SK-N-SH treated with all-trans-retinoic acid at 6 μM for 48 hours (cell line): ENCODE data around the gene NOG.

Source experiments
- ATAC-seq: fragments of 200-7000 bp; cut with Tn5 transposase; 3 replicates; pipeline ENCODE4 v1.9.1; 2020; ENCODE audit warnings: mild to moderate bottlenecking, moderate library complexity
- ARNTL ChIP-seq: fragments of 450-650 bp; formaldehyde crosslinking; IDR thresholded peaks from 2 replicates; pipeline ENCODE4 v1.5.0; 2020; ENCODE audit warnings: low read depth, mild to moderate bottlenecking, moderate library complexity, borderline replicate concordance
- BACH2 ChIP-seq: fragments of 250-450 bp; sonication (Bioruptor Pico); IDR thresholded peaks from 2 replicates; pipeline ENCODE4 v1.9.0; 2021; ENCODE audit warnings: mild to moderate bottlenecking, borderline replicate concordance
- CSDC2 ChIP-seq: fragments of 250-450 bp; sonication (Bioruptor Pico); IDR thresholded peaks from 2 replicates; pipeline ENCODE4 v1.5.0; 2020; ENCODE audit warnings: mild to moderate bottlenecking, moderate library complexity
- ESRRG ChIP-seq: fragments of 250-450 bp; sonication (Bioruptor Pico); IDR thresholded peaks from 2 replicates; pipeline ENCODE4 v1.6.1; 2021; ENCODE audit warnings: mild to moderate bottlenecking
- GLIS3 ChIP-seq: fragments of 250-450 bp; sonication (Bioruptor Pico); IDR thresholded peaks from 2 replicates; pipeline ENCODE4 v1.5.0; 2020; ENCODE audit warnings: mild to moderate bottlenecking, moderate library complexity
- ISL1 ChIP-seq: fragments of 250-450 bp; sonication (Bioruptor Pico); IDR thresholded peaks from 2 replicates; pipeline ENCODE4 v2.1.2; 2022; ENCODE audit warnings: mild to moderate bottlenecking, moderate library complexity
- PPARA ChIP-seq: fragments of 250-450 bp; sonication (Bioruptor Pico); IDR thresholded peaks from 2 replicates; pipeline ENCODE4 v1.5.0; 2020; ENCODE audit warnings: mild to moderate bottlenecking, borderline replicate concordance
- RARB ChIP-seq: fragments of 250-450 bp; sonication (Bioruptor Pico); IDR thresholded peaks from 2 replicates; pipeline ENCODE4 v1.8.0; 2021; ENCODE audit warnings: mild to moderate bottlenecking, moderate library complexity
- SNAI2 ChIP-seq: fragments of 250-450 bp; sonication (Bioruptor Pico); IDR thresholded peaks from 2 replicates; pipeline ENCODE4 v1.5.0; 2020; ENCODE audit warnings: mild to moderate bottlenecking, moderate library complexity
- TCF4 ChIP-seq: fragments of 250-450 bp; sonication (Bioruptor Pico); IDR thresholded peaks from 2 replicates; pipeline ENCODE4 v1.8.0; 2021; ENCODE audit warnings: mild to moderate bottlenecking, moderate library complexity, borderline replicate concordance
- TOX ChIP-seq: fragments of 250-450 bp; sonication (Bioruptor Pico); IDR thresholded peaks from 2 replicates; pipeline ENCODE4 v1.8.0; 2021; ENCODE audit warnings: mild to moderate bottlenecking, moderate library complexity, borderline replicate concordance
- ZC3H10 ChIP-seq: fragments of 250-450 bp; sonication (Bioruptor Pico); IDR thresholded peaks from 2 replicates; pipeline ENCODE4 v1.5.1; 2021; ENCODE audit warnings: mild to moderate bottlenecking, moderate library complexity
- ZFP3 ChIP-seq: fragments of 250-450 bp; sonication (Bioruptor Pico); IDR thresholded peaks from 2 replicates; pipeline ENCODE4 v1.5.0; 2020; ENCODE audit warnings: mild to moderate bottlenecking, moderate library complexity
- ZFP30 ChIP-seq: fragments of 450-650 bp; formaldehyde crosslinking; IDR thresholded peaks from 2 replicates; pipeline ENCODE4 v1.5.0; 2022; ENCODE audit warnings: mild to moderate bottlenecking, moderate library complexity
- ZNF565 ChIP-seq: fragments of 450-650 bp; formaldehyde crosslinking; conservative IDR thresholded peaks from 2 replicates; pipeline ENCODE4 v1.5.0; 2020; ENCODE audit warnings: low read depth, mild to moderate bottlenecking, moderate library complexity
- ZNF70 ChIP-seq: fragments of 450-650 bp; formaldehyde crosslinking; IDR thresholded peaks from 2 replicates; pipeline ENCODE4 v1.5.0; 2020; ENCODE audit warnings: mild to moderate bottlenecking, moderate library complexity
- ZNF8 ChIP-seq: fragments of 450-650 bp; formaldehyde crosslinking; IDR thresholded peaks from 2 replicates; pipeline ENCODE4 v1.5.0; 2020; ENCODE audit warnings: mild to moderate bottlenecking, moderate library complexity
- TF ChIP-seq, protein P1 (sequence below): fragments of 250-450 bp; sonication (Bioruptor Pico); IDR thresholded peaks from 2 replicates; pipeline ENCODE4 v1.8.0; 2020; ENCODE audit warnings: mild to moderate bottlenecking, moderate library complexity, borderline replicate concordance
- TF ChIP-seq, protein P2 (sequence below): fragments of 250-450 bp; sonication (Bioruptor Pico); IDR thresholded peaks from 2 replicates; pipeline ENCODE4 v1.5.1; 2020; ENCODE audit warnings: low read depth, mild to moderate bottlenecking, moderate library complexity
- TF ChIP-seq, protein P3 (sequence below): fragments of 250-450 bp; sonication (Bioruptor Pico); IDR thresholded peaks from 2 replicates; pipeline ENCODE4 v1.8.0; 2021; ENCODE audit warnings: low read depth, mild to moderate bottlenecking, moderate library complexity, borderline replicate concordance
- TF ChIP-seq, protein P4 (sequence below): fragments of 250-450 bp; sonication (Bioruptor Pico); IDR thresholded peaks from 2 replicates; pipeline ENCODE4 v1.5.1; 2021; ENCODE audit warnings: mild to moderate bottlenecking, moderate library complexity
- TF ChIP-seq, protein P5 (sequence below): fragments of 250-450 bp; sonication (Bioruptor Pico); IDR thresholded peaks from 2 replicates; pipeline ENCODE4 v1.5.0; 2020; ENCODE audit warnings: mild to moderate bottlenecking, moderate library complexity

The NOG gene

DNA sequence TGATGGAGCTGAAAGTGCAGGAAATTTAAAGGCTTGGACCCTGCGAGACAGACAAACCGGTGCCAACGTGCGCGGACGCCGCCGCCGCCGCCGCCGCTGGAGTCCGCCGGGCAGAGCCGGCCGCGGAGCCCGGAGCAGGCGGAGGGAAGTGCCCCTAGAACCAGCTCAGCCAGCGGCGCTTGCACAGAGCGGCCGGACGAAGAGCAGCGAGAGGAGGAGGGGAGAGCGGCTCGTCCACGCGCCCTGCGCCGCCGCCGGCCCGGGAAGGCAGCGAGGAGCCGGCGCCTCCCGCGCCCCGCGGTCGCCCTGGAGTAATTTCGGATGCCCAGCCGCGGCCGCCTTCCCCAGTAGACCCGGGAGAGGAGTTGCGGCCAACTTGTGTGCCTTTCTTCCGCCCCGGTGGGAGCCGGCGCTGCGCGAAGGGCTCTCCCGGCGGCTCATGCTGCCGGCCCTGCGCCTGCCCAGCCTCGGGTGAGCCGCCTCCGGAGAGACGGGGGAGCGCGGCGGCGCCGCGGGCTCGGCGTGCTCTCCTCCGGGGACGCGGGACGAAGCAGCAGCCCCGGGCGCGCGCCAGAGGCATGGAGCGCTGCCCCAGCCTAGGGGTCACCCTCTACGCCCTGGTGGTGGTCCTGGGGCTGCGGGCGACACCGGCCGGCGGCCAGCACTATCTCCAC, at the start of gene NOG:
Gene NOG (plus strand): TSS at position 54 of the 674 bp plus-strand sequence. CDS start 525 bp downstream, at position 579.
- ATAC-seq, result peak; percentile 76
- TF ChIP-seq SNAI2 (no peak), ZNF565 (CRISPR knock-in tag) (no peak), ZFP30 (CRISPR knock-in tag) (no peak), ZFP3 (CRISPR knock-in tag) (no peak), BACH2 (CRISPR knock-in tag) (no peak), ESRRG (CRISPR knock-in tag) (no peak), RARB (no peak), ZC3H10 (CRISPR knock-in tag) (no peak), TCF4 (CRISPR knock-in tag) (no peak), GLIS3 (CRISPR knock-in tag) (no peak), PPARA (CRISPR knock-in tag) (no peak), TOX (CRISPR knock-in tag) (no peak)
- TF ChIP-seq, protein P1, sequence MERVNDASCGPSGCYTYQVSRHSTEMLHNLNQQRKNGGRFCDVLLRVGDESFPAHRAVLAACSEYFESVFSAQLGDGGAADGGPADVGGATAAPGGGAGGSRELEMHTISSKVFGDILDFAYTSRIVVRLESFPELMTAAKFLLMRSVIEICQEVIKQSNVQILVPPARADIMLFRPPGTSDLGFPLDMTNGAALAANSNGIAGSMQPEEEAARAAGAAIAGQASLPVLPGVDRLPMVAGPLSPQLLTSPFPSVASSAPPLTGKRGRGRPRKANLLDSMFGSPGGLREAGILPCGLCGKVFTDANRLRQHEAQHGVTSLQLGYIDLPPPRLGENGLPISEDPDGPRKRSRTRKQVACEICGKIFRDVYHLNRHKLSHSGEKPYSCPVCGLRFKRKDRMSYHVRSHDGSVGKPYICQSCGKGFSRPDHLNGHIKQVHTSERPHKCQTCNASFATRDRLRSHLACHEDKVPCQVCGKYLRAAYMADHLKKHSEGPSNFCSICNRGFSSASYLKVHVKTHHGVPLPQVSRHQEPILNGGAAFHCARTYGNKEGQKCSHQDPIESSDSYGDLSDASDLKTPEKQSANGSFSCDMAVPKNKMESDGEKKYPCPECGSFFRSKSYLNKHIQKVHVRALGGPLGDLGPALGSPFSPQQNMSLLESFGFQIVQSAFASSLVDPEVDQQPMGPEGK, result no peak
- TF ChIP-seq, protein P2, sequence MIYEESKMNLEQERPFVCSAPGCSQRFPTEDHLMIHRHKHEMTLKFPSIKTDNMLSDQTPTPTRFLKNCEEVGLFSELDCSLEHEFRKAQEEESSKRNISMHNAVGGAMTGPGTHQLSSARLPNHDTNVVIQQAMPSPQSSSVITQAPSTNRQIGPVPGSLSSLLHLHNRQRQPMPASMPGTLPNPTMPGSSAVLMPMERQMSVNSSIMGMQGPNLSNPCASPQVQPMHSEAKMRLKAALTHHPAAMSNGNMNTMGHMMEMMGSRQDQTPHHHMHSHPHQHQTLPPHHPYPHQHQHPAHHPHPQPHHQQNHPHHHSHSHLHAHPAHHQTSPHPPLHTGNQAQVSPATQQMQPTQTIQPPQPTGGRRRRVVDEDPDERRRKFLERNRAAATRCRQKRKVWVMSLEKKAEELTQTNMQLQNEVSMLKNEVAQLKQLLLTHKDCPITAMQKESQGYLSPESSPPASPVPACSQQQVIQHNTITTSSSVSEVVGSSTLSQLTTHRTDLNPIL, result no peak
- TF ChIP-seq, protein P3, sequence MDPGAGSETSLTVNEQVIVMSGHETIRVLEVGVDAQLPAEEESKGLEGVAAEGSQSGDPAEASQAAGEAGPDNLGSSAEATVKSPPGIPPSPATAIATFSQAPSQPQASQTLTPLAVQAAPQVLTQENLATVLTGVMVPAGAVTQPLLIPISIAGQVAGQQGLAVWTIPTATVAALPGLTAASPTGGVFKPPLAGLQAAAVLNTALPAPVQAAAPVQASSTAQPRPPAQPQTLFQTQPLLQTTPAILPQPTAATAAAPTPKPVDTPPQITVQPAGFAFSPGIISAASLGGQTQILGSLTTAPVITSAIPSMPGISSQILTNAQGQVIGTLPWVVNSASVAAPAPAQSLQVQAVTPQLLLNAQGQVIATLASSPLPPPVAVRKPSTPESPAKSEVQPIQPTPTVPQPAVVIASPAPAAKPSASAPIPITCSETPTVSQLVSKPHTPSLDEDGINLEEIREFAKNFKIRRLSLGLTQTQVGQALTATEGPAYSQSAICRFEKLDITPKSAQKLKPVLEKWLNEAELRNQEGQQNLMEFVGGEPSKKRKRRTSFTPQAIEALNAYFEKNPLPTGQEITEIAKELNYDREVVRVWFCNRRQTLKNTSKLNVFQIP (CRISPR knock-in tag), result no peak

DNA sequence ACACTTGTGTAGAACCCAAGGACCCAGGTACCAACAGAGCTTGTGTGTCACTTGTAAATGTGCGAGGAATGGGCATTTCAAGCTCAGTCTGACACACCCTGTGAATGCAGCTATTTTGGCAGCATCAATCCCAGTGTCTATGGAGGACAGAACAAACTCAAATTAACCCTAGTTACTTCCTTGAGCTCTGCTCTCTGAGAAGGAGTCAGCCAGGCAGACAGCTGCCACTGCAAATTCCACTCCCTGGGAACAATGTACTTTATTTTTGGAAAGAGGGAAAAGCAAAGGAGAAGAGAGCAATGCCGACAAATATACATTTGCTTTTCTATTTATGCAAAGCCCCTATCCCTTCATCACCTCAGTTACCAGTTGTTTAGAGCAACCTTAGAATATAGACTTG, 48.4 kb upstream of the NOG start:
- TF ChIP-seq, protein P4, sequence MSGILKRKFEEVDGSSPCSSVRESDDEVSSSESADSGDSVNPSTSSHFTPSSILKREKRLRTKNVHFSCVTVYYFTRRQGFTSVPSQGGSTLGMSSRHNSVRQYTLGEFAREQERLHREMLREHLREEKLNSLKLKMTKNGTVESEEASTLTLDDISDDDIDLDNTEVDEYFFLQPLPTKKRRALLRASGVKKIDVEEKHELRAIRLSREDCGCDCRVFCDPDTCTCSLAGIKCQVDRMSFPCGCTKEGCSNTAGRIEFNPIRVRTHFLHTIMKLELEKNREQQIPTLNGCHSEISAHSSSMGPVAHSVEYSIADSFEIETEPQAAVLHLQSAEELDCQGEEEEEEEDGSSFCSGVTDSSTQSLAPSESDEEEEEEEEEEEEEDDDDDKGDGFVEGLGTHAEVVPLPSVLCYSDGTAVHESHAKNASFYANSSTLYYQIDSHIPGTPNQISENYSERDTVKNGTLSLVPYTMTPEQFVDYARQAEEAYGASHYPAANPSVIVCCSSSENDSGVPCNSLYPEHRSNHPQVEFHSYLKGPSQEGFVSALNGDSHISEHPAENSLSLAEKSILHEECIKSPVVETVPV, result no peak
- no peak for TF ChIP-seq ZFP30 (CRISPR knock-in tag)
- no peak for TF ChIP-seq CSDC2 (CRISPR knock-in tag)
- TF ChIP-seq, protein P3 (CRISPR knock-in tag), result no peak
- TF ChIP-seq PPARA (CRISPR knock-in tag), result no peak
- TF ChIP-seq ARNTL (CRISPR knock-in tag), result no peak
- no peak for TF ChIP-seq ZNF70 (CRISPR knock-in tag)
- TF ChIP-seq ZNF8 (CRISPR knock-in tag), result no peak
- no peak for TF ChIP-seq ISL1 (CRISPR knock-in tag)
- TF ChIP-seq TCF4 (CRISPR knock-in tag), result no peak
- TF ChIP-seq ESRRG (CRISPR knock-in tag), result no peak
- no peak for TF ChIP-seq SNAI2
- no peak for TF ChIP-seq BACH2 (CRISPR knock-in tag)
- TF ChIP-seq TOX (CRISPR knock-in tag), result no peak
- TF ChIP-seq GLIS3 (CRISPR knock-in tag), result no peak
- no peak for TF ChIP-seq RARB
- TF ChIP-seq, protein P5, sequence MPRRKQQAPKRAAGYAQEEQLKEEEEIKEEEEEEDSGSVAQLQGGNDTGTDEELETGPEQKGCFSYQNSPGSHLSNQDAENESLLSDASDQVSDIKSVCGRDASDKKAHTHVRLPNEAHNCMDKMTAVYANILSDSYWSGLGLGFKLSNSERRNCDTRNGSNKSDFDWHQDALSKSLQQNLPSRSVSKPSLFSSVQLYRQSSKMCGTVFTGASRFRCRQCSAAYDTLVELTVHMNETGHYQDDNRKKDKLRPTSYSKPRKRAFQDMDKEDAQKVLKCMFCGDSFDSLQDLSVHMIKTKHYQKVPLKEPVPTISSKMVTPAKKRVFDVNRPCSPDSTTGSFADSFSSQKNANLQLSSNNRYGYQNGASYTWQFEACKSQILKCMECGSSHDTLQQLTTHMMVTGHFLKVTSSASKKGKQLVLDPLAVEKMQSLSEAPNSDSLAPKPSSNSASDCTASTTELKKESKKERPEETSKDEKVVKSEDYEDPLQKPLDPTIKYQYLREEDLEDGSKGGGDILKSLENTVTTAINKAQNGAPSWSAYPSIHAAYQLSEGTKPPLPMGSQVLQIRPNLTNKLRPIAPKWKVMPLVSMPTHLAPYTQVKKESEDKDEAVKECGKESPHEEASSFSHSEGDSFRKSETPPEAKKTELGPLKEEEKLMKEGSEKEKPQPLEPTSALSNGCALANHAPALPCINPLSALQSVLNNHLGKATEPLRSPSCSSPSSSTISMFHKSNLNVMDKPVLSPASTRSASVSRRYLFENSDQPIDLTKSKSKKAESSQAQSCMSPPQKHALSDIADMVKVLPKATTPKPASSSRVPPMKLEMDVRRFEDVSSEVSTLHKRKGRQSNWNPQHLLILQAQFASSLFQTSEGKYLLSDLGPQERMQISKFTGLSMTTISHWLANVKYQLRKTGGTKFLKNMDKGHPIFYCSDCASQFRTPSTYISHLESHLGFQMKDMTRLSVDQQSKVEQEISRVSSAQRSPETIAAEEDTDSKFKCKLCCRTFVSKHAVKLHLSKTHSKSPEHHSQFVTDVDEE (CRISPR knock-in tag), result no peak
- TF ChIP-seq, protein P1, result no peak
- no peak for ATAC-seq
